Tibial nerve (tissue), 4 donors: ENCODE data around the gene SIRT3. TPM values are rescaled to one million over a fixed set of nuclear protein-coding genes. Genes with fewer than 3 reads are reported as not detected.

Source experiments
- DNase-seq, 2 donors: peaks; one replicate each; pipeline ENCODE4 v3.0.0-alpha.2; 2019; ENCODE audit warnings: low spot score in 2 of 2
- H3K27ac ChIP-seq, 4 donors: fragments of 200-600 bp; sonication (generic) in 3 of 4; one replicate each; pipeline ENCODE4 v1.5.1; 2017 to 2019; ENCODE audit warnings: mild to moderate bottlenecking in 1 of 4
- H3K27me3 ChIP-seq, 2 donors: fragments of 200-600 bp; sonication (generic) in 1 of 2; one replicate each; pipeline versions ENCODE4 v1.5.1 to v1.6.0; 2017 to 2019
- H3K36me3 ChIP-seq, 3 donors: fragments of 200-600 bp; sonication (generic); one replicate each; pipeline ENCODE4 v1.5.1; 2018 to 2019
- H3K4me1 ChIP-seq, 4 donors: fragments of 200-600 bp; sonication (generic) in 3 of 4; one replicate each; pipeline ENCODE4 v1.5.1; 2017 to 2019
- H3K4me3 ChIP-seq, 4 donors: fragments of 200-600 bp; sonication (generic) in 3 of 4; one replicate each; pipeline ENCODE4 v1.5.1; 2017 to 2019; ENCODE audit warnings: mild to moderate bottlenecking in 1 of 4, moderate library complexity in 1 of 4
- H3K9me3 ChIP-seq, 4 donors: fragments of 200-600 bp; sonication (generic) in 3 of 4; one replicate each; pipeline ENCODE4 v1.5.1; 2017 to 2019
- EP300 ChIP-seq, 2 donors: sonication (generic); formaldehyde crosslinking; IDR thresholded peaks; one replicate each; pipeline ENCODE4 v1.6.1; 2017; ENCODE audit warnings: antibody characterized with exemption in 2 of 2, mild to moderate bottlenecking in 1 of 2
- POLR2A ChIP-seq, 2 donors: fragments of 450-650 bp; IDR thresholded peaks; one replicate each; pipeline ENCODE4 v1.6.1; 2017; ENCODE audit warnings: antibody characterized with exemption in 2 of 2, mild to moderate bottlenecking in 2 of 2, moderate library complexity in 2 of 2
- WGBS, 2 donors: methylation state at CpG; one replicate each; pipeline ENCODE4 v1.1.5; 2018; 5-methylcytosine and 5-hydroxymethylcytosine counted together
- total RNA-seq, 4 donors: library from RNA; depleted of rRNA; stranded (reverse); fragments of >200 nt; gene quantifications; one replicate each; pipeline ENCODE4 v1.1.0, GENCODE V29; 2016
- TF ChIP-seq, protein P1 (sequence below), 5 experiments: fragments of 200-600 bp in 3 of 5; fragments of 450-650 bp in 2 of 5; sonication (generic) in 3 of 5; IDR thresholded peaks; one replicate each; pipeline ENCODE4 v1.5.1; 2016 to 2019; ENCODE audit warnings: antibody characterized with exemption in 5 of 5, mild to moderate bottlenecking in 3 of 5, moderate library complexity in 2 of 5

The SIRT3 gene
- total RNA-seq, 4 donors from 2014 or later = 14.9 to 23.4 (median 17.5) TPM

DNA sequence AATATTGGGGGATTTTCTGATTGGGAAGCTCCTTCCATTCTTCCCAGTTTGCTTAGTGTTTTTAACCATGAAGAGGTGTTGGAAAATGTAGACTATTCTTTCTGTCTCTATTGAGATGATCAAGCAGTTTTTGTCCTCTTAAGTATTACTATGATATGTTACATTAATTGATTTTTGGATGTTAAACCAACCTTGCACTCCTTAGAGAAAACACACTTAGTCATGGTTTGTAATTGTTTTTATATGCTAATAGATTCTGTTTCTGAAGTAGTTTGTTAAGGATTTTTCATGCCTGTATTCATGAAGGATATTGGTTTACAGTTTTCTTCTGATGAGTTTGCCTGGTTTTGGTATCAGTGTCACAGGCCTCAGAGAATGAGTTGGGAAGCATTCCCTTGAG lies 40.1 kb upstream of the SIRT3 start:
- Histone ChIP-seq H3K36me3 (no peaks in the 10 kb centered on the region), H3K4me3 (no peak overlapping the region), H3K4me1 (peaks cover 0 to 26% (median 21%) of the 10 kb centered on the region in 4 donors), H3K27me3 (peaks cover 0 to 35% of the 10 kb centered on the region in 2 donors), H3K27ac (no peak overlapping the region), H3K9me3 (peaks cover 0 to 4% (median 0%) of the 10 kb centered on the region in 4 donors)
- no peak for TF ChIP-seq POLR2A (IDR thresholded peaks at IDR 0.05)
- TF ChIP-seq EP300 (IDR thresholded peaks at IDR 0.05) = no peak
- TF ChIP-seq, protein P1, sequence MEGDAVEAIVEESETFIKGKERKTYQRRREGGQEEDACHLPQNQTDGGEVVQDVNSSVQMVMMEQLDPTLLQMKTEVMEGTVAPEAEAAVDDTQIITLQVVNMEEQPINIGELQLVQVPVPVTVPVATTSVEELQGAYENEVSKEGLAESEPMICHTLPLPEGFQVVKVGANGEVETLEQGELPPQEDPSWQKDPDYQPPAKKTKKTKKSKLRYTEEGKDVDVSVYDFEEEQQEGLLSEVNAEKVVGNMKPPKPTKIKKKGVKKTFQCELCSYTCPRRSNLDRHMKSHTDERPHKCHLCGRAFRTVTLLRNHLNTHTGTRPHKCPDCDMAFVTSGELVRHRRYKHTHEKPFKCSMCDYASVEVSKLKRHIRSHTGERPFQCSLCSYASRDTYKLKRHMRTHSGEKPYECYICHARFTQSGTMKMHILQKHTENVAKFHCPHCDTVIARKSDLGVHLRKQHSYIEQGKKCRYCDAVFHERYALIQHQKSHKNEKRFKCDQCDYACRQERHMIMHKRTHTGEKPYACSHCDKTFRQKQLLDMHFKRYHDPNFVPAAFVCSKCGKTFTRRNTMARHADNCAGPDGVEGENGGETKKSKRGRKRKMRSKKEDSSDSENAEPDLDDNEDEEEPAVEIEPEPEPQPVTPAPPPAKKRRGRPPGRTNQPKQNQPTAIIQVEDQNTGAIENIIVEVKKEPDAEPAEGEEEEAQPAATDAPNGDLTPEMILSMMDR (IDR thresholded peaks at IDR 0.05) = no peak
- DNase-seq = no peak

DNA sequence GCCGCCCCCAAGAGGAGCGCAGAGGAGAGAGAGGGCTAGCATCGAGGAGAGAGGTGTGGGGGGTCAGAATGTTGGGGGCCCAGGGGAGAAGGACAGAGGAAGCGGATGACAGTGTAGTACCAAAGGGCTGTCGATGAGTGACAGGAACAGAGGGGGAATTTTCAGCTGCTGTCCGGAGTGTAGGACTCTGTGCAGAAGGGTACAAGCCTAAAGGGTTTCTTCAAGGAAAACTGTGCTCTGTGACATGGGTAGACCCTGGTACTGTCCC lies 36.7 kb upstream of the SIRT3 start:
- Histone ChIP-seq H3K27ac (peak overlapping the region in 1 of 4 donors; percentile 40), H3K4me3 (no peak overlapping the region), H3K4me1 (peaks cover 0 to 16% (median 7%) of the 10 kb centered on the region in 4 donors), H3K36me3 (no peaks in the 10 kb centered on the region), H3K9me3 (peaks cover 0 to 4% (median 0%) of the 10 kb centered on the region in 4 donors), H3K27me3 (peaks cover 0 to 3% of the 10 kb centered on the region in 2 donors)
- WGBS, 2 donors = 64 to 73% methylated on average over 6 of the region's 6 CpGs
- no peak for TF ChIP-seq EP300 (IDR thresholded peaks at IDR 0.05)
- no peak for TF ChIP-seq POLR2A (IDR thresholded peaks at IDR 0.05)
- TF ChIP-seq, protein P1 (IDR thresholded peaks at IDR 0.05) = no peak
- no peak for DNase-seq

DNA sequence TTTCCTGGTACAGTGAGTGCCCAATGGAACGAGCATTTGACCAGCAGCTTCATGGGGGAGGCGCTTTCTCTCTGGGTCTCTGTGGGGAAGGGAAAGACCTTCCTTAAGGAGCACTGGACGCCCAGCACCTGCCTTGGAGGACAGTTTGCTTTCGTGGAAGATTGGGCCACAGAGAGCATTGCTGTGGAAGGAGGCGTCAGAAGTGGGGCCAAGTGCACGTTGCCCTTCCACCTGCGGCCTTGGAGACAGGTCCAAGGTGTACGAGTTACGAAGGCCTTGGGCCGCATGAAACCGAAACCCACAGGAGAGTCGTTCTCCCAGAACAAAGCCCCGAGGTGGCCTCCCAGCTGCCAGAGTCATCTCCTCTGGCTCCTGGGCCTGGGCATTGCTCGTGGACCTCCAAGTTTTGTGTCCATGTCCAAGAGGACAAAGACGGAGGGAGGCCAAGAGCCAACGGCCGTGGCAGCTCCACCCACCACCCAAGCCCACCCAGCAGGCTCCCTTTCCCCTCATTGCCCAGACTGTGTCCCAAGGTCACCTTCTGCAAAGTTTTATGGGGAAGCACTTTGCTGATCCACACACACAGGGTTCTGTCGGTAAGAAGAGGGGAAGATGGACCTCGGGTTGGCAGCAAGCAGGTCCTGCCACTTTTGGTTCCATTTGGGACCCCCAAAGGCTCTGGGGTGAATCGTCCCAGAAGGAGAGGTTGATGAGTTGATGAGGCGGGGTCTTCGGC lies 36.2 kb upstream of the SIRT3 start:
- H3K36me3 ChIP-seq = no peaks in the 10 kb centered on the region
- H3K9me3 ChIP-seq = peaks cover 0 to 4% (median 0%) of the 10 kb centered on the region in 4 donors
- DNase-seq = no peak
- H3K4me1 ChIP-seq = peaks cover 0 to 21% (median 8%) of the 10 kb centered on the region in 4 donors
- no peaks in the 10 kb centered on the region for H3K27me3 ChIP-seq
- TF ChIP-seq POLR2A (IDR thresholded peaks at IDR 0.05) (no peak), EP300 (IDR thresholded peaks at IDR 0.05) (no peak)
- TF ChIP-seq, protein P1 (IDR thresholded peaks at IDR 0.05) = no peak
- H3K27ac ChIP-seq = peak overlapping the region in 1 of 4 donors; percentile 87
- H3K4me3 ChIP-seq = no peak overlapping the region
- WGBS, 2 donors = 88 to 90% methylated on average over 22 of the region's 22 CpGs

DNA sequence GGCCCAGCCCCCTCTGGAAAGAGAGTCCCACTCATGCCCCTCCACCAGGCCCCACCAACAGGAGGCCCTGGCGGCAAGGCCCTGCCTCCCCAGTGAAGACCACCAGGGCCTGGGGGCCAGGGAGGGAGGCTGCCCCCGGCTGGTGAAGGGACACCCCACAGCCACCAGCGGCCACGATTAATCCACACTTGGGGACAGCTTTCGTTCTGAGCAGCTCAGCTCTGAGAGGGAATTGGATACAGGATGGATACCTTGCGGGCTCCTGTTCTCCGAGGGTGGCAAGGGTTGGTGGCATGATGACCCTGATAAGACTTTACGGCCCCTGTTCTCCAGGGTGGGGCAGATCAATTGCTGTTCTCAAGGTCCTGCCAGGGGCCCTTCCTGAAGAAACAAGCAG lies 35.2 kb upstream of the SIRT3 start:
- Histone ChIP-seq H3K27me3 (no peaks in the 10 kb centered on the region), H3K9me3 (peaks cover 0 to 2% (median 0%) of the 10 kb centered on the region in 4 donors), H3K36me3 (no peaks in the 10 kb centered on the region), H3K27ac (peak overlapping the region in 3 of 4 donors; percentile 57 to 87 (median 86)), H3K4me3 (no peak overlapping the region), H3K4me1 (peaks cover 0 to 24% (median 8%) of the 10 kb centered on the region in 4 donors)
- 74 to 84% methylated on average over 8 of the region's 8 CpGs for WGBS, 2 donors
- no peak for DNase-seq
- TF ChIP-seq EP300 (IDR thresholded peaks at IDR 0.05) (no peak), POLR2A (IDR thresholded peaks at IDR 0.05) (no peak)
- TF ChIP-seq, protein P1 (IDR thresholded peaks at IDR 0.05) = no peak

DNA sequence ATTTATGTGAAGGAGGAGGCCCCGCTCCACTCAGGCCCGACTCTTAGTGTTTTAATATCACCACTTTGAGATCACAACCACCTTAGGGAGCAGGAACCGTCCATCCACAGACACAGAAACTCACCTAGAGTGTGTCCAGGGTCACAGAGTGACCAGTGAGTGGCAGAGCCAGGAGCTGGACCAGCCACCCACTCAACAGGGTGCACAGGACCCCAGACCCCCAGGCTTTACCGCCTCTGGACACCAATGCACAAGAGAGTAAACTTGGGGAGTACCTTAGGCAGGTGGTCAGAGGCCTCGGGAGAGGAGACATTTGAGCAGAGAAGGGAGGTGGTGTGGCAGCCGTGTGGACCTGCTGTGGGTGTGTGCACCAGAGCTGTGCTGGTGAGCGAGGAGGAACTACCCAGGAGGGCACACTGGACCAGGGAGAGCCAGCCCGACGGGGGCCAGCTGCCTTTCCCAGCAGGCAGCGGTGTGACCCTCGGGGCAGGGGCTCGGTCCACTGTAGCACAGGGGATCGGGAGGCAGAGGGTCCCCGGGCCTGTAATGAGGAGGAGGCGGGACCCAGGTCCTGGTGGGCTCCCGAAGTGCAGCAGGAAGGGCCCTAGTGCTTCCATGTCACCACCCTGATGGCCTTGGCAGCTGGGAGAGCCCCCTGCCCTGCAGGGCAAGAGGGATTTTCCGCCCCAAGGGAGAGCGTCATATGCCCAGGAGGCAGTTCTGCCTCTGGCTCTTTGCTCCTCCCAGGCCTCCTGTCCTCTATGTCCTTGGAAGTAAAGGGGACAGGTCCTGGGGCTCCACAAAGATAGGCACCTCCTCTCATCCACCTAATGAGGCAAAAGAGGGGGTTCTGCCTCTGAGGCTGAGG lies 34.5 kb upstream of the SIRT3 start:
- Histone ChIP-seq H3K4me1 (peaks cover 0 to 24% (median 8%) of the 10 kb centered on the region in 4 donors), H3K27ac (peak overlapping the region in 3 of 4 donors; percentile 57 to 87 (median 86)), H3K4me3 (no peak overlapping the region), H3K27me3 (no peaks in the 10 kb centered on the region), H3K9me3 (peaks cover 0 to 7% (median 0%) of the 10 kb centered on the region in 4 donors), H3K36me3 (no peaks in the 10 kb centered on the region)
- TF ChIP-seq EP300 (IDR thresholded peaks at IDR 0.05) (no peak), POLR2A (IDR thresholded peaks at IDR 0.05) (no peak)
- TF ChIP-seq, protein P1 (IDR thresholded peaks at IDR 0.05) = no peak
- no peak for DNase-seq
- 77 to 79% methylated on average over 17 to 18 of the region's 18 CpGs for WGBS, 2 donors
